ENCODE measurements around the gene NHLH1.

The NHLH1 gene

GRCh38 chr1:160359559-160360226, 7.2 kb upstream of the NHLH1 start:
- DNase-seq (ENCODE audit: low spot score) = no peak

- no peak for DNase-seq (ENCODE audit: low spot score)
These were observed 6.6 kb upstream of the NHLH1 start for GRCh38 chr1:160360227-160360695.

GRCh38 chr1:160361199-160361598, 5.7 kb upstream of the NHLH1 start:
- no peak for DNase-seq (ENCODE audit: low spot score)

GRCh38 chr1:160361814-160362167, 5.1 kb upstream of the NHLH1 start:
- DNase-seq (ENCODE audit: low spot score) = no peak

GRCh38 chr1:160362168-160362957, 4.5 kb upstream of the NHLH1 start:
- peak; percentile 46 for DNase-seq (ENCODE audit: low spot score)

- no peak for DNase-seq (ENCODE audit: low spot score)
These were observed 3.9 kb upstream of the NHLH1 start for GRCh38 chr1:160363010-160363409.

- no peak for DNase-seq (ENCODE audit: low spot score)
These were observed 2.7 kb upstream of the NHLH1 start for GRCh38 chr1:160363951-160364735.

- DNase-seq (ENCODE audit: low spot score) = no peak
These were observed 1.5 kb upstream of the NHLH1 start for GRCh38 chr1:160365325-160365724.

GRCh38 chr1:160367516-160367900, 637 bp downstream of the NHLH1 start:
- no peak for DNase-seq (ENCODE audit: low spot score)

GRCh38 chr1:160367934-160368923, 1.4 kb downstream of the NHLH1 start:
- no peak for DNase-seq (ENCODE audit: low spot score)

- no peak for DNase-seq (ENCODE audit: low spot score)
These were observed 2.2 kb downstream of the NHLH1 start for GRCh38 chr1:160369087-160369486.

GRCh38 chr1:160370561-160371345, 3.9 kb downstream of the NHLH1 start:
- no peak for DNase-seq (ENCODE audit: low spot score)

GRCh38 chr1:160371346-160371631, 4.4 kb downstream of the NHLH1 start:
- DNase-seq (ENCODE audit: low spot score) = no peak

- no peak for DNase-seq (ENCODE audit: low spot score)
These were observed 4.9 kb downstream of the NHLH1 start for GRCh38 chr1:160371756-160372155.

- no peak for DNase-seq (ENCODE audit: low spot score)
These were observed 6.8 kb downstream of the NHLH1 start for GRCh38 chr1:160373696-160374095.

GRCh38 chr1:160374306-160375110, 7.6 kb downstream of the NHLH1 start:
- peak; percentile 56 for DNase-seq (ENCODE audit: low spot score)

GRCh38 chr1:160375788-160376524, 9.1 kb downstream of the NHLH1 start:
- DNase-seq (ENCODE audit: low spot score) = peak; percentile 39

- DNase-seq (ENCODE audit: low spot score) = peak; percentile 76
These were observed 9.8 kb downstream of the NHLH1 start for GRCh38 chr1:160376525-160377131.

All from iPS-NIHi11 (cell line).